Stimulated activated effector memory CD8-positive, alpha-beta T cell treated with anti-CD3 and anti-CD28 coated beads, Interleukin-12 subunit alpha, Interleukin-12 subunit beta, amount 100 ng/mL, for 72 hours (primary cell): Measurements from ENCODE around the gene MLST8.
A peak's percentile ranks its signal among the peaks of the same experiment; 100 is the strongest.
"Not testable (repeated sequence)": the region's sequence is repeated elsewhere in the genome, so short reads cannot be mapped to it uniquely, and the experiment has no call there.

Experiments
- ATAC-seq: fragments of 150-1000 bp; cut with Tn5 transposase; 2 replicates; pipeline ENCODE4 v1.10.0; 2021
- DNase-seq, 2 donors: peaks; one replicate each; pipeline ENCODE4 v3.0.0; 2021 to 2022; ENCODE audit warnings: low spot score in 2 of 2
- H3K27ac Mint-ChIP-seq: one replicate; pipeline ENCODE4 v1.8.0; 2022; ENCODE audit warnings: mild to moderate bottlenecking, mixed read lengths
- H3K36me3 Mint-ChIP-seq: one replicate; pipeline ENCODE4 v1.8.0; 2022; ENCODE audit warnings: mild to moderate bottlenecking, mixed read lengths
- H3K4me1 Mint-ChIP-seq: one replicate; pipeline ENCODE4 v1.8.0; 2022; ENCODE audit warnings: mixed read lengths
- H3K4me3 Mint-ChIP-seq: one replicate; pipeline ENCODE4 v1.8.0; 2022; ENCODE audit warnings: mild to moderate bottlenecking, mixed read lengths
- H3K9me3 Mint-ChIP-seq: one replicate; pipeline ENCODE4 v1.8.0; 2022; ENCODE audit warnings: mixed read lengths

Gene MLST8

GRCh38 chr16:2235695-2236336 lies 30.6 kb downstream of the MLST8 start:
- Mint-ChIP-seq H3K9me3 (no peaks in the 10 kb centered on the region), H3K4me1 (no peaks in the 10 kb centered on the region), H3K4me3 (no peak overlapping the region), H3K36me3 (peaks cover 24% of the 10 kb centered on the region), H3K27ac (no peak overlapping the region)
- ATAC-seq (peak; percentile 3), DNase-seq (no peak)

- H3K4me3 Mint-ChIP-seq: no peak within 1 kb of the TSS
Observed at GRCh38 chr16:2236337-2237101, 31.3 kb downstream of the MLST8 start, which contains the start of gene DNASE1L2. Gene DNASE1L2 (plus strand): TSS chr16:2236444. CDS start chr16:2236817, 373 bp downstream.

GRCh38 chr16:2237102-2237482 lies 31.8 kb downstream of the MLST8 start:
- Mint-ChIP-seq H3K36me3 (peaks cover 28% of the 10 kb centered on the region), H3K4me3 (no peak overlapping the region)
- DNase-seq: no peak

More at GRCh38 chr16:2236337-2237101, 31.3 kb downstream of the MLST8 start, which contains the start of gene DNASE1L2:
- H3K4me1 Mint-ChIP-seq: no peaks in the 10 kb centered on the region
- no peaks in the 10 kb centered on the region for H3K9me3 Mint-ChIP-seq
- no peak within 1 kb of the TSS for H3K27ac Mint-ChIP-seq
- no peak for ATAC-seq
- no peak for DNase-seq
- peaks cover 27% of the 10 kb centered on the region for H3K36me3 Mint-ChIP-seq

GRCh38 chr16:2237493-2238149 lies 32.4 kb downstream of the MLST8 start:
- no peaks in the 10 kb centered on the region for H3K4me1 Mint-ChIP-seq
- no peak overlapping the region for H3K27ac Mint-ChIP-seq
- ATAC-seq (no peak), DNase-seq (no peak)
- H3K9me3 Mint-ChIP-seq: no peaks in the 10 kb centered on the region
- H3K4me3 Mint-ChIP-seq: no peak overlapping the region
- peaks cover 34% of the 10 kb centered on the region for H3K36me3 Mint-ChIP-seq

More at GRCh38 chr16:2237102-2237482, 31.8 kb downstream of the MLST8 start:
- no peaks in the 10 kb centered on the region for H3K9me3 Mint-ChIP-seq
- H3K27ac Mint-ChIP-seq: no peak overlapping the region
- H3K4me1 Mint-ChIP-seq: no peaks in the 10 kb centered on the region
- ATAC-seq: no peak

GRCh38 chr16:2238150-2238837 lies 33.0 kb downstream of the MLST8 start:
- Mint-ChIP-seq H3K9me3 (no peaks in the 10 kb centered on the region), H3K4me3 (no peak overlapping the region), H3K4me1 (no peaks in the 10 kb centered on the region), H3K36me3 (peaks cover 34% of the 10 kb centered on the region), H3K27ac (no peak overlapping the region)
- ATAC-seq (no peak), DNase-seq (no peak)

- no peaks in the 10 kb centered on the region for H3K9me3 Mint-ChIP-seq
- H3K36me3 Mint-ChIP-seq: peaks cover 28% of the 10 kb centered on the region
- H3K4me1 Mint-ChIP-seq: no peaks in the 10 kb centered on the region
- no peak overlapping the region for H3K27ac Mint-ChIP-seq
- ATAC-seq (no peak), DNase-seq (no peak)
- no peak overlapping the region for H3K4me3 Mint-ChIP-seq
Observed at GRCh38 chr16:2238838-2239675, 33.8 kb downstream of the MLST8 start.

- H3K4me1 Mint-ChIP-seq, H3K4me3 Mint-ChIP-seq, H3K9me3 Mint-ChIP-seq, H3K27ac Mint-ChIP-seq, DNase-seq, ATAC-seq: not testable (repeated sequence)
- H3K36me3 Mint-ChIP-seq: peaks cover 25% of the 10 kb centered on the region
Observed at GRCh38 chr16:2240331-2240730, 35.1 kb downstream of the MLST8 start.

GRCh38 chr16:2242598-2242997 lies 37.3 kb downstream of the MLST8 start:
- no peak for DNase-seq
- Mint-ChIP-seq H3K9me3 (no peaks in the 10 kb centered on the region), H3K27ac (peak overlapping the region; percentile 26), H3K36me3 (peaks cover 40% of the 10 kb centered on the region), H3K4me1 (no peaks in the 10 kb centered on the region), H3K4me3 (no peak overlapping the region)
- no peak for ATAC-seq

- peaks cover 45% of the 10 kb centered on the region for H3K36me3 Mint-ChIP-seq
- no peak for DNase-seq
- no peaks in the 10 kb centered on the region for H3K9me3 Mint-ChIP-seq
- H3K4me1 Mint-ChIP-seq: no peaks in the 10 kb centered on the region
- ATAC-seq: no peak
- H3K27ac Mint-ChIP-seq: no peak overlapping the region
- H3K4me3 Mint-ChIP-seq: no peak overlapping the region
Observed at GRCh38 chr16:2243031-2243528, 37.8 kb downstream of the MLST8 start.

GRCh38 chr16:2243781-2244180 lies 38.5 kb downstream of the MLST8 start:
- Mint-ChIP-seq H3K36me3 (peaks cover 48% of the 10 kb centered on the region), H3K9me3 (no peaks in the 10 kb centered on the region), H3K4me3 (no peak overlapping the region), H3K27ac (no peak overlapping the region), H3K4me1 (no peaks in the 10 kb centered on the region)
- no peak for ATAC-seq
- no peak for DNase-seq

- no peak overlapping the region for H3K27ac Mint-ChIP-seq
- no peak overlapping the region for H3K4me3 Mint-ChIP-seq
- DNase-seq (no peak), ATAC-seq (no peak)
- H3K9me3 Mint-ChIP-seq: no peaks in the 10 kb centered on the region
- H3K4me1 Mint-ChIP-seq: no peaks in the 10 kb centered on the region
- peaks cover 54% of the 10 kb centered on the region for H3K36me3 Mint-ChIP-seq
Observed at GRCh38 chr16:2244301-2244700, 39.0 kb downstream of the MLST8 start.

GRCh38 chr16:2244926-2245795 lies 39.9 kb downstream of the MLST8 start:
- peaks cover 51% of the 10 kb centered on the region for H3K36me3 Mint-ChIP-seq
- H3K27ac Mint-ChIP-seq: no peak overlapping the region

GRCh38 chr16:2246301-2246885 lies 41.1 kb downstream of the MLST8 start:
- no peaks in the 10 kb centered on the region for H3K4me1 Mint-ChIP-seq
- H3K4me3 Mint-ChIP-seq: no peak overlapping the region
- H3K9me3 Mint-ChIP-seq: no peaks in the 10 kb centered on the region
- ATAC-seq (no peak), DNase-seq (no peak)
- H3K36me3 Mint-ChIP-seq: peaks cover 55% of the 10 kb centered on the region
- no peak overlapping the region for H3K27ac Mint-ChIP-seq

More at GRCh38 chr16:2244926-2245795, 39.9 kb downstream of the MLST8 start:
- H3K4me1 Mint-ChIP-seq: no peaks in the 10 kb centered on the region
- no peaks in the 10 kb centered on the region for H3K9me3 Mint-ChIP-seq
- ATAC-seq: no peak
- no peak overlapping the region for H3K4me3 Mint-ChIP-seq
- no peak for DNase-seq
